HG03097 (cell line): ENCODE measurements around the gene OSBPL5.
"Not testable (repeated sequence)": the region's sequence is repeated elsewhere in the genome, so short reads cannot be mapped to it uniquely, and the experiment has no call there.

Experiments used
- ATAC-seq: cut with Tn5 transposase; IDR thresholded peaks from one replicate; pipeline ENCODE4 v1.9.1; 2021; ENCODE audit not compliant: unreplicated experiment, low FRiP score

OSBPL5 gene

DNA sequence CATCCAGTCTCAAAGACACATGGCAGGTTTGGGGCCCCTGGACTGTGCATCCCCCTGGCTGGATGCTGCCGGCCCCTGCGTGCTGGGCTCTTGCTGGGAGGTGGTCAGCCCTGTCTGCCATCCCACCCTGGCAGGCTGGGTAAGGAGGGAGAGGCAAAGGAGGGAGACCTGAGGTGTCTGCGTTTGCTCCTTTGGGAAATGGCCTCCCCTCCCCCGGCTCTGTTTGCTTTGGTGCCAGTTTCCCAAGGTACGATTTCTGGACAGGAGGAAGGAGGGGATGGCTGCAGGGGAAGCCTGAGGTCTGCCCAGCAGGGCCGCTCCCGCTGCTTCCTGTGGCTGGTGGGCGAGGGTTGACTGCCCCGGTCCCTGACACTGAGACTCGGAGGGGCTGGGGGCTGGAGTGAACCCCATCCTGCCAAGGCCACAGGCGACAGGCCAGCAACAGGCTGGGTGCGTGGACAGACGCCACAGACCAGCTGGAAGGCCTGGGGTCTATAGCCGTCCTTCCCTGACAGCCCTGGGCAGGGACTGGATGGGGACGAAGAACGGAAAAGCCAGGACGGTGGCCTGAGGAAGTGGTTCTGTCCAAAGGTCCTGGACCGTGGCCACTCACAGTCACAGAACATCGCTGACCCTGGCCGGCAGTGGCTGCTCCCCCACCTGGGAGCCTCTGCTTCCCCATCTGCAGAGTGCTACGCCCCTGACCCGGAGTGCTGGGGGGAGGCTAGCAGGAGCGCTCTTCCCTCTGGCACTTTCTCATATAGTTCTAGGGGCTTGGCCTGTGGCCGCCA lies 38.0 kb downstream of the OSBPL5 start:
- ATAC-seq: no peak

DNA sequence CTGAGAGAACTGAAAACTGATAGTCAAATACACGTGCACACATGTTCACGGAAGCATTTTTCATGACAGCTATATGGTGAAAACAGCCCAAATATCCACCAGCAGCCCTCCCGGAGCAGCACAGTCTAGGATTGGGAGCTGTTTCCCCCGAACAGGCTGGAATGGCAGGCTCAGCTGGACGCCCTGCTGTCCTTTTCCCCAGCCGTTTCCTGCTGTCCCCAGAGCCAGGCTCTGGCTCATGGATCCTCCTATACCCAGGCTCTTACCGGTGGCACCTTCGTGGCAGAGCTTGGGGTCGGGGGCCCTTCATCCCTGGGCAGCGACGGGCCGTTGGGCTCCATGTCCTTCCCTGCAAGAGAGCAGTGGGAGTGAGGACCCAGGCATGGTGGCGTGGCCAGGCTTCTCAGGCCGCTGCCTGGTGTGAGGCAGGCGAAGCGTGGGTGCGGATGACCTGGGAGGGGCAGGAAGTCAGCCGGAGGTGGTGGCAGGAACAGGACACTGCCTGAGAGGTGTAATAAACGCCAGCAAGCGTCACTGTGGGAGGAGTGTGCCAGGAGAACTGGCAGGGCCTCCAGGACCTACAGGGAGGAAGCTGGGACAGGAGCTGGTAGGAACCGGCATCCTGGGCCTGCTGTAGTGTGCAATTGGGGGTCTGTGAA lies 38.8 kb downstream of the OSBPL5 start:
- ATAC-seq: no peak

- ATAC-seq: no peak
Observed at GRCh38 chr11:3124821-3125220, 40.3 kb downstream of the OSBPL5 start.

DNA sequence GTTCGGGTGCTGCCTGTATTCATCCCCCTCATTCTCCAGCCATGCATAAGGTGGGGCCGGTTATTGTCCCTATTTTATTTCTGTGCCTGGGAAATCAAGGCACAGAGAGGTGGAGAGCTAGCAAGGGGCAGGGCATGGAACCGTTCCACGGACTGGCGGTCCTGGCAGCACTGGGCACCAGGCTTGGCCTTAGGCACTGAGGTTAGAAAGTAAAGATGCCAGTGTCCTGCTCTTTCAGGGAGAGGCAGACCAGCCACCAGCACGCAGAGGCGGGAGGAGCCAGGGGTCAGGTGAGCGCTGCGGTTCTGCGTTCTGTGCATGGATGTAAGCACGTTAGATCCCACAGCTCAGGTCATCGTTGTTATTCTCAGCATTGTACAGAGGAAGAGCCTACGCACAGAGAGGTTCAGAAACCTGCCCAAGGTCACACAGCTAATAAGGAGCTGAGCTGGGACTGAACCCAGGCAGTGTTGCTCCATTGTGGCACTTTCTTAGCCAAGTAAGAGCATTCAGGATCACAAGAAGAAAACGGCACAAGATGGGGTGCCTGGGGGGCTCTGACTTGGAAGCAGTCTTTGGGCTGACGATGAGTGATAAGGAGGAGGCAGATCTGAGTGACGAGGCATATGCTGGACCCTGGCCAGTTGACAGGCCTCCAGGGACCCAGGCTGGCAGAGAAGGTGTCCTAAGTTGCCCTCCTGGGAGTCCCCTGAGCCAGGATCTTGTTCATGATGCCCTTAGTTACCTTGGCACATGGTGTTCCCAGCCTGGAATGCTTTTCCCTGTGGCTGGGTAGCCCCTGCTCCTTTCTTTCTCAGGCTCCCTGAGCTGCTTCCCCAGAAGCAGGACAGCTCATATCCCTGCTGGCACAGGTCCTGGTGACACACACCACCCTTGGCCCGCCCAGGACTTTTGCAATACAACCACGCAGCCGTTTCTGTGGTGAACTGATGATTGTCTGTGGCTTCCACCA lies 41.1 kb downstream of the OSBPL5 start:
- ATAC-seq: no peak

DNA sequence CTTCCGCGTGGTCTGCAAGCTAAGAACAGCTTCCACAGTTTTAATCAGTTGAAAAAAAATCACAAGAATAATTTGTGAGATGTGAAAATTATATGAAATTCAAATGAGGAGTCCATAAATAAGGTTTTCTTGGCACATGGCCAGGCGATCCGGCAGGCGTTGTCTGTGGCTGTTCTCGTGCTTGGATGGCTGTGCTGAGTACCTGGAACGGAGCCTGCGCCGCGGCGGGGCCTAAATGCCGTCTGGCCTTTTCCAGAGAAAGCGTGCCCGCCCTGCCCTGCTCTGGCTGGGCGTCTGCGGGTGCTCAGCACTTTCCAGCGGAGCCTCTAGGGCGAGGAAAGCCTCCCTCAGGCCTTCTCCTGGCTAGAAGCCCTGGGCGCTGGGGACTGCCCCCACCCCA lies 41.8 kb downstream of the OSBPL5 start:
- ATAC-seq: no peak

DNA sequence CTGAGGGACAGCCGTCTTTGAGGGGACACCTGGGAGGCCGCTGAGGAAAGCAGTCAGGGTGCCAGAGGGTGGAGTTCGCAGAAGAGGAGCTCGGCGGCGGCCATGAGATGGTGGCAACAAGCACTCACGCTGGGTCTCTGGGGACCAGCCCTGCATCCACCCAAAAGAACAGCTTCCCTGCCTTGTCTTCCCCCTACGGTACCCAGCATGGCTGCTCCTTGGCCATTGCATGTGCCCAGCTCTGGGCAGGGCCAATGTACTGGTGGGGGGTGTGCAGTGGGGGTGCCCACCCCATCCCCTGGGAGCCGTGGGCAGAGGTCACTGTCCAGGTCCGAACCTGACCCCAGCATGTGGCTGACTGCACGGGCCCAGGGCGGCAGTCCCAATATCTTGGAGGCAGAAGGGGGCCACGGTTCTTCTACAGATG lies 42.3 kb downstream of the OSBPL5 start:
- ATAC-seq: no peak

DNA sequence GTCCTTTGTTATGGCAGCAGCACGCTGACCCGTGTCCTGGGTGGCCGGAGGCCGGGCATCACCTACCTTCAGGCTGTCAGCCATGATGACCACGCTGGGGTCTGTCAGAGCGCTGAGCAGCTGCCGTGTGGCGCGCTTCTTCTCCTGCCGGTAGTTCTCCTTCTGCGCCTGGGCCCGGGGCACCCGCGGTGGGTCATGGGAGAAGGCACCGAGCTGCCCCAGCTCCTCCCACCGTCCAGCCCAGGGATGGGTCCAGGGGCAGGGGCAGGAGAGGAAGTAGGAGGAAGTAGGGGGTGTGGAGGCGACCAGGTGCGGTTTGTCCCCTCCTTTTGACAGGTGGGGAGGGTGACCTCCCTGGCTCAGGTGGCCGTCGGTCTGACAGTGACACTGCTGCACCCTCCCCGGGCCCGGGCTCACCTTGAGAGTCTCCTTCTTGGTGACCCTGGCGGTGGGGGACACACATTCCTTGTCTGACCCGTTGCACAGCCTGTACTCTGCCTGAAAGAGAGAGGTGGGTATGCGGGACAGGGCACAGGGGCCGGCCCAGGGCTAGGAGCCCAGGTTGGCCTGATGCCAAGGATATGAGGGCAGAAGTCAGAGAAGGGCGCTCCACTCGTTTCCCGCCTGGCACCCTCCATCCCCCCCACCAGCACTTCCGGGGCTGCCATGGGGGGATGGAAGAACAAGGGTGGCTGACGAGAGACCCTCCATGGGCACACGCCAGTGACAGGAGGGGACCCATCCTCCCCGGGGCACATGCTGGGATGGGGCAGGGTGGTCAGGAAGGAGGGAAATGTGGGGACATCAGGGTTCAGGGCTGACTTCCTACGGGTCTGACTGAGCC lies 43.0 kb downstream of the OSBPL5 start:
- no peak for ATAC-seq

DNA sequence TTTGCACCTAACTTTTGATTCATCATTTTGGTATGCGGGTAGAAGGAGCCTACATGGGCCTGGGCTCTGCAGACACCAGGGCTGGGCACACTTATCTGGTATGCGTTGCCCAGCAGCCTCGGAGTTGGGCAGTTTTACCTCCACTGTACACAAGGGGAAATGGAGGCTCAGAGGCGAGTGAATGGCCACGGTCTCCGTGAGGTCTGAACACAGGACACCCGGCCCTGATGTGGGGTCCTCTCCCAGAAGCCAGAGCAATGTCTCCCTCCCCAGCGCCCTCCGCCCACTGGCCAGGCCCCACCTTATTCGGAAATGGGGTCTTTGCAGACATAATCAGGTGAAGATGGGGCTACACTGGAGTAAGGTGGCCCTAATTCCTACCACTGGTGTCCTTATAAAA lies 43.7 kb downstream of the OSBPL5 start:
- ATAC-seq: no peak

GRCh38 chr11:3120071-3120792 lies 44.9 kb downstream of the OSBPL5 start:
- ATAC-seq: no peak

- ATAC-seq: no peak
Observed at GRCh38 chr11:3119141-3119821, 45.8 kb downstream of the OSBPL5 start.

DNA sequence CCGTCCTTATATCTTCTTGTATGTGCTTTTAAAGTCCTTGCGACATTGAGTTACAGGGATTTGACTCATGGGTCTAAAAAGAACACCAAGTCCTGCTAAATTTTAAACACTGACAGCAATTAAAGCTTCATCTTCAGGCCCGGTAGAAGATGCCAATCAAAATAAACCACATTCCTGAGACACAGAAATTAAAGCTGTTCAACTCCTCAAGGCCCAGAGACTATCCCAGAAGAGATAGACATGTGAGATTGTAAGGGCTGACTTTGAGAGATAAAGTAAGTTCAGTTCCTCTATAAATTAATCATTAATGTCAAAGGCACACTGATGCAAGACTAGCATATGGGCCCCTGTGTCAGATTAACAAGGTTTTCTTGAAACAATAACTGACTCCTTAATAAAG lies 49.8 kb downstream of the OSBPL5 start:
- no peak for ATAC-seq

GRCh38 chr11:3113661-3114060 lies 51.4 kb downstream of the OSBPL5 start:
- not testable (repeated sequence) for ATAC-seq

GRCh38 chr11:3111919-3112690 lies 53.0 kb downstream of the OSBPL5 start:
- no peak for ATAC-seq

DNA sequence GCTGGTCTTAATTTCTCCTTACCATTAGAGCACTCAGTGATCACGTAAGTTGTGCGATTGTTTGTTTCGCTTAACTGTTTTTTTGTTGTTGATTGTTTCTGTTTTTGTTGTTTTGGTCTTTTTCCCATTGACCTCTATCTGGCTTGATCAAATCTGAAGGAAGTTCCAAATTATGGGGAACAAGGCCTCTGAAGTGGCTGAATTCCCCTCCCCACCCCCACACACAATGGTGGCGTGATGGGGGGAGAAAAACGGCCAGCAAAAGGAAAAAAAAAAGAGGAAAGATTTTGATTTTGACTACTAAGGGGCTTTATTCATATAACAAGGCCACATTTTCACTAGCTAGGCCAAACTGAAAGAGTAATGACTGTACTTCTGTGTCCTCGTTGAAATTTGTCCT lies 53.6 kb downstream of the OSBPL5 start:
- ATAC-seq: no peak

GRCh38 chr11:3109921-3110706 lies 55.0 kb downstream of the OSBPL5 start:
- ATAC-seq: no peak

GRCh38 chr11:3109434-3109833 lies 55.7 kb downstream of the OSBPL5 start:
- no peak for ATAC-seq

DNA sequence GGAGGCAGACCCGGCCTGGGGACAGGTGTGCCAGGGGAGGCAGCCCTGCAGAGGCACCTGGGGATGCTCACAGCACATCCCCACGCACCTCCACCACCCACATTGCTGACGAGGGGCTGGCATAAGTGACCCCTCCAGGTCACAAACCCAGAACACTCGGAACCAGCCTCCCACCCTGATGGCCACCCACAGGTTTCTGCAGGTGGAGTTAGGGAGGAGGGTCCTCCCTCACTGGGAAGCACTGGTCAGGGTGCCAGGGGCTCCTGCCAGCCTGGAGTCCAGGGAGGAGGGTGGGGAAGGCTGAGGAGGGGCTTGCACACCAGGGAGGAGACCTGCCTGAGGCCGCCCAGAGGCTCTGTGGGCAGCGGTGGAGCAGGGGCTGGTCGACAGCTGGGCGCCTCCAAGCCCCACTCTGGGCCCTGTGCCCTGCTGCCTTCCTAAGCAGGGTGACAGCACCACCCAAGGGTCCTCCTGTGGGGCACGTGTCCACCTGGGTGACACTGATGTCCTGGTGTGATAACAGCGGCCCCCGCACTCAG lies 56.9 kb downstream of the OSBPL5 start:
- no peak for ATAC-seq
